ENCODE measurements around the gene TMPRSS2. TPM values are rescaled to one million over a fixed set of nuclear protein-coding genes. Genes with fewer than 3 reads are reported as not detected.

The TMPRSS2 gene
- polyA plus RNA-seq, 4 donors: 33.0 to 46.1 (median 37.8) TPM

GRCh38 chr21:41453198-41453597, 54.8 kb downstream of the TMPRSS2 start:
- DNase-seq (ENCODE audit: low read depth in 4 of 4, low spot score in 2 of 4): no peak

- no peak for DNase-seq (ENCODE audit: low read depth in 4 of 4, low spot score in 2 of 4)
Measured at GRCh38 chr21:41451753-41452676, 55.9 kb downstream of the TMPRSS2 start.

- no peak for DNase-seq (ENCODE audit: low read depth in 4 of 4, low spot score in 2 of 4)
Measured at GRCh38 chr21:41449613-41450012, 58.3 kb downstream of the TMPRSS2 start.

DNA sequence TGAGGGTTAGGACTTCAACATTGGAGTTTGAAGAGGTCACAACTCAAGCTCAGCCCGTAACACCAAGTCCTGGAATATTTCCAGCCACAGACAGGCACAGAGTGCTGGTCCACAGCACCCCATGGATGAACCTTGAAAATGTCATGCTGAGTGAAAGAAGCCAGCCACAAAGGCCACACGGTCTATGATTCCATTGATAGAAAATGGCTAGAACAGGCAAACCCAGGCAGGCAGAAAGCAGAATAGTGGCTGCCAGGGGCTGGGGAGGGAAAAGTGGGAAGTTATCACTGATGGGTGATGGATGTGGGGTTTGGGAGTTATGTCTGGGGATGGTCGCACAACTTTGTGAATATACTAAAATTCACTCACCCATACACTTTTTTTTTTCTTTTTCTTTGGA, 60.6 kb downstream of the TMPRSS2 start:
- DNase-seq (ENCODE audit: low read depth in 4 of 4, low spot score in 2 of 4): no peak

DNA sequence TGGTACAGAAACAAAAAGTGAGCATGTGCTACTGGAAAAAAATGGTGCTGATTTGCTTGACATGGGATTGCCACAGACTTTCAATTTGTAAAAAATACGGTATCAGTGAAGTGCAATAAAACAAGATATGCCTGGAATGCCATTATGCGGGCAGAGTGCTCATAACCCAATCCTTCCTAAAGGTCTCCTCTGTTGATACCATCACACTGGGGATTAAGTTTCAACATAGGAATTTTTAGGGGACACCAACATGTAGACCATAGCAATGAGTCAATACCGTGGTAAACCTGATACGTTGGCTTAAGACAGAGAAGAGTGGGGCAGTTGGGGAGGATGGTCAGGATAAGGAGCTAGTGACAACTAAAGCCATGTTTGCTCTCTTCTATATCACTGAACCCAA, 61.4 kb downstream of the TMPRSS2 start:
- DNase-seq (ENCODE audit: low read depth in 4 of 4, low spot score in 2 of 4): no peak

GRCh38 chr21:41445465-41445862, 62.5 kb downstream of the TMPRSS2 start:
- DNase-seq (ENCODE audit: low read depth in 4 of 4, low spot score in 2 of 4): no peak

DNA sequence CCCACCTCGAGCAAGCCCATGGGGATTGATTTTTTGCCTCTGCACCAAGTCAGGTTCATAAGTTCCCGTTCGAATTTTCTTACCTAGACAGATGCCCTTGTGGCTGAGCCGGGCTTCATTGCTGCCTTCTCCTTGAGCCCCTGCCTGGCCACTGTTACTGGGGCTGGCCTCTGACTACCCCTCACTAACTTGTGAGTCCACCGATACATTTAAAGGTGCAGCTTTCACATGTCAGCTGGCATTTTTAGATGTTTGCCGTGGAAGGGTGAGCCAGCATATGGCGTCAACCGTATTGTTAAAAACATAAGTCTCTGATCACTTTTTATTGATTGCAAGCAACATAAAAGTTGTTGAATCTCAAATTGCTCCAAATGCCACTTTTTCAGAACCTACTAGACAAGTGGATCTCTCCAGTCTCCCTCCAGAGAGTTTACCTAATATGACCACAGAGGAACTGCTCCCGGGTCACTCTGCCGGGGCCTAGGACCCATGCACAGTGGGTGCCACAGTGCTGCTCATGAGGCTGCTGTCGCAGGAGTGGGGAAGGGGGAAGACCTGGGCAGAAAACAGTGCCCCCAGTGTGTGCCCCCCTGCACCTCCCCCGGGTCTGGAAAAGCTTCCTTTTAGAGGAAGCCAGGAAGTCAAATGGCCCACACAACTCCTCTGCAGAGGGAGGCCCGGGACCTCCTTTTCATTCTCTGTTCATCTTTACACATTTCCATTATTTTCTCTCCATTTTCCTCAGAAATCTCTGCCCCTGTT, 63.1 kb downstream of the TMPRSS2 start:
- no peak for DNase-seq (ENCODE audit: low read depth in 4 of 4, low spot score in 2 of 4)

DNA sequence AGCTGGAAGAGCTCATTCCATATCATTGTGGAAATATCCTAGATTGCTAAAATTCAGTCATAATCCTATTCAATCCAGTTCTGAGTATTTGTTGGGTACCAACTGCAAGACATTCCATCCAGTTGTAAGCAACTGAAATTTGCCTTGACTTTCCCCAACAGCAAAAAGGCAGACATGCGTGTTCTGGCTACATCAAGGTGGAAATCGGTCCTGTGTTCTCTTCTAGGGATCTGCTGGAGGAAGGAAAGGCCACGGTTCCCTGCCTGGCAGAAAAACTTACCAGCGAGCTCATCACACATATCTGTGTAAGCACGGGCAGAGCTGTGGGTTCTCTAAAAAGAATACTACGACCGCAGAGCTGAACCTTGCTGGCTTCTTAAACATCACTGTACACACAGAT, 64.4 kb downstream of the TMPRSS2 start:
- no peak for DNase-seq (ENCODE audit: low read depth in 4 of 4, low spot score in 2 of 4)

- DNase-seq (ENCODE audit: low read depth in 4 of 4, low spot score in 2 of 4): no peak
Measured at GRCh38 chr21:41442481-41443186, 65.3 kb downstream of the TMPRSS2 start.

DNA sequence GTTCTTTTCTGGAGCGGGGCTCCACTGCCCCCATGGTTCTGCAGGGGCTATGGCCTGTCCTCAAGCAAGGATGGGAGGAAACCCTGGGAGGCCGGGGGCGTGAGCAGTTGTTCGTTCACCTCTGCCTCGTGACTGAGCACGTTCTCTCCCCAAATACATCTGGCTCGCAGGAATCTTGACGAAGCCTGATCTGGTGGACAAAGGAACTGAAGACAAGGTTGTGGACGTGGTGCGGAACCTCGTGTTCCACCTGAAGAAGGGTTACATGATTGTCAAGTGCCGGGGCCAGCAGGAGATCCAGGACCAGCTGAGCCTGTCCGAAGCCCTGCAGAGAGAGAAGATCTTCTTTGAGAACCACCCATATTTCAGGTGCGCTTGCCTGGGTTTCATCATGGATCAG, 66.4 kb downstream of the TMPRSS2 start:
- DNase-seq (ENCODE audit: low read depth in 4 of 4, low spot score in 2 of 4): no peak

DNA sequence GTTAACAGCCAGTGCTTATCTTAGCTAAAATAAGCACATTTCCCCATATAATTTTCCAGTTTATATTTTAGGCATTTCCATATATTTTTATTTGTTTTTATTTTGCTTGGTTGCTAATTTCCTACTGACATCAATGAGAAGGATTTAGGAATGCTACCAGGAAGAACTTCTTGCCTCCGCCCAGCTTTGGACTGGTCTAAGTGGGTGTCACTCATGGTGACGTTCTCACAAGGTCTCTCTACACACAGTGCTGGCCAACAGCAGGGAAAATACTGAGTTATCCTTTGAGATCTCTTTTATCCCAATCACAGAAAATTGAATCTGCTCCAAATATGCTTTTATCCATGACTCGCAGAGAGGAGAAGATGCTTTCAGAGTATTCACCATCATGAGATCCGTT, 68.7 kb downstream of the TMPRSS2 start:
- DNase-seq (ENCODE audit: low read depth in 4 of 4, low spot score in 2 of 4): no peak

- DNase-seq (ENCODE audit: low read depth in 4 of 4, low spot score in 2 of 4): no peak
Measured at GRCh38 chr21:41438425-41439113, 69.4 kb downstream of the TMPRSS2 start.

DNA sequence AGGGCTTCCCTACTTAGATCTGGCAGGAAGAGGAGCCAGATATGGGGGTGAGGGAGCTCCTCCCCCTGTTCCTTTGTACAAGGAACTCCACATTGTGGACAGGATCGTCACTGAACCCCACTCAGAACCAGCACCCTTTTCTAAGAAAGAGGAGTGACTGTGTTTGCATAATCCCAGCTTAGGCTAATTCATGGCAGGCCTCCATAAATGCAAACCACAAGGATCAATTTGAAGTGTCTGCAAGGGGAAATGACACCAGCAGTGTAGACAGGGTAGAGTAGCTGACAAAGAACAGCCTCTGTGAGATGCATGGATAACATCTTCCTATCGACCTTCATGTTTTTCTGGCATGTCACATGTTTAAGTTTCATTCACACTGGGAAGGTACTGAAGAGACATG, 70.2 kb downstream of the TMPRSS2 start:
- no peak for DNase-seq (ENCODE audit: low read depth in 4 of 4, low spot score in 2 of 4)

- no peak for DNase-seq (ENCODE audit: low read depth in 4 of 4, low spot score in 2 of 4)
Measured at GRCh38 chr21:41435706-41436105, 72.3 kb downstream of the TMPRSS2 start.

- DNase-seq (ENCODE audit: low read depth in 4 of 4, low spot score in 2 of 4): no peak
Measured at GRCh38 chr21:41433566-41433965, 74.4 kb downstream of the TMPRSS2 start.

GRCh38 chr21:41432562-41433460, 75.1 kb downstream of the TMPRSS2 start:
- DNase-seq (ENCODE audit: low read depth in 4 of 4, low spot score in 2 of 4): no peak

GRCh38 chr21:41431788-41432548, 76.0 kb downstream of the TMPRSS2 start:
- no peak for DNase-seq (ENCODE audit: low read depth in 4 of 4, low spot score in 2 of 4)

GRCh38 chr21:41429925-41430491, 78.0 kb downstream of the TMPRSS2 start:
- DNase-seq (ENCODE audit: low read depth in 4 of 4, low spot score in 2 of 4): no peak
